ENCODE results near the gene PTPA. TPM values are rescaled to one million over a fixed set of nuclear protein-coding genes. Genes with fewer than 3 reads are reported as not detected.

PTPA gene
- total and polyA plus RNA-seq, 2 donors (not counting 3 experiments of a cell fraction or from before 2014, with no cell fraction given): 97.7 to 121 TPM

DNA sequence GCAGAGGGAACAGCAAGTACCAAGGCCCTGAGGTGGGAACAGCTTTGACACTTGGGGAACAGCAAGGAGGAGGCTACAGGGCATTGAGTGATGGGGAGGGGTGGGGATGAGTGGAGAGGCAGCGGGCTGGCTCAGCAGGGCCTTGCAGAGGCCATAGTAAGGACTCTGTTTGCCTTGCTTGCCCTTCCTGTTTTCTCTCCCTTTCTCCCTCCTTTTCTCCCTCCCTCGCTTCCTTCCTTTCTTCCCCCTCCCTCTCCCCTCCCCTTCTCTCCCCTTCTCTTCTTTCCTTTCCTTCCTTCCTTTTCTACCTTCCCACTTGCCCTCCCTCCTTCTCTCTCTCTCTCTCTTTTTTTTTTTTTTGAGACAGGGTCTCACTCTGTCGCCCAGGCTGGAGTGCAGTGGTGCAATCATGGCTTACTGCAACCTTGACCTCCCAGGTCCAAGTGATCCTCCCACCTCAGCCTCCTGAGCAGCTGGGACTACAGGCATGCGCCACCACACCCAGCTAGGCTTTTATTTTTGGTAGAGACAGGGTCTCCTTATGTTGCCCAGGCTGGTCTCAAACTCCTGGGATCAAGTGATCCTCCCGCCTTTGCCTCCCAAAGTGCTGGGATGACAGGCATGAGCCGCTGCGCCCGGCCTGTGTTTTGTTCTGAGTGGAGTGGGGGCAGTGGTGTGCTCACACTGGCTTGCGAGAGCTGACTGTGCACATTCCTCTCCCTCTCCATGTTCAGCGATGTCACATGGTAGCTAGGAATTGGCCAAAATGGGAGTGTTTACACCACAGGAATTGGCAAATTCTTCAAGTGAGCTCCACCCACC is 49.7 kb downstream of the PTPA start:
- Histone ChIP-seq H3K9ac (replicated peaks; ENCODE audit: extremely low read depth, insufficient read depth, low read length) (no peak overlapping the region), H4K20me1 (replicated peaks; ENCODE audit: control insufficient read depth, extremely low read depth, insufficient read depth, low read length) (no peaks in the 10 kb centered on the region), H3K27ac (ENCODE audit: insufficient read depth, low read depth, low read length) (no peak overlapping the region), H3K9me1 (replicated peaks; ENCODE audit: control insufficient read depth, extremely low read depth, insufficient read depth, low read length) (no peaks in the 10 kb centered on the region), H3K4me2 (ENCODE audit: insufficient read depth, low read length) (no peak overlapping the region), H3K9me3 (replicated peaks; ENCODE audit: control insufficient read depth, insufficient read depth, low read length) (no peaks in the 10 kb centered on the region), H3K36me3 (ENCODE audit: control insufficient read depth in 2 of 2, extremely low read depth in 1 of 2, insufficient read depth in 2 of 2, low read length in 2 of 2) (no peaks in the 10 kb centered on the region), H2AFZ (ENCODE audit: low read depth, low read length) (no peak overlapping the region), H3K4me3 (replicated peaks in 1 of 3; ENCODE audit: insufficient read depth in 1 of 3, low read depth in 1 of 3, low read length in 3 of 3) (no peak overlapping the region), H3K27me3 (ENCODE audit: control insufficient read depth in 2 of 2, insufficient read depth in 2 of 2, low read length in 2 of 2) (no peaks in the 10 kb centered on the region), H3K79me2 (ENCODE audit: control insufficient read depth, insufficient read depth, low read length) (no peaks in the 10 kb centered on the region), H3K4me1 (ENCODE audit: control insufficient read depth, extremely low read depth, insufficient read depth, low read length) (no peaks in the 10 kb centered on the region)
- CTCF ChIA-PET: interaction anchor here (1.1 to 8.2 kb wide), 3 partner anchors 18 to 21 kb away, joined by 3 to 80 read pairs (median 19); no protein-coding TSS in a partner anchor
- no TSS peak for BruUV-seq (replicated peaks)
- intact Hi-C loops (cut with micrococcal nuclease) (no loop called here), dilution Hi-C loops (cut with MboI; ENCODE audit: extremely low pct_ligation_motif_present, low sequenced_read_pairs) (no loop called here)
- FAIRE-seq (peak; percentile 62), DNase-seq (ENCODE audit: low read depth, low spot score) (no peak)
- TF ChIP-seq, protein P1, sequence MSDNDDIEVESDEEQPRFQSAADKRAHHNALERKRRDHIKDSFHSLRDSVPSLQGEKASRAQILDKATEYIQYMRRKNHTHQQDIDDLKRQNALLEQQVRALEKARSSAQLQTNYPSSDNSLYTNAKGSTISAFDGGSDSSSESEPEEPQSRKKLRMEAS (IDR thresholded peaks at IDR 0.05; ENCODE audit: insufficient read depth, insufficient read length): no peak
- no peak for TF ChIP-seq POLR2AphosphoS5 (IDR thresholded peaks at IDR 0.05; ENCODE audit: insufficient read depth, low read depth, low read length)
- POLR2A ChIA-PET: no interaction called here

DNA sequence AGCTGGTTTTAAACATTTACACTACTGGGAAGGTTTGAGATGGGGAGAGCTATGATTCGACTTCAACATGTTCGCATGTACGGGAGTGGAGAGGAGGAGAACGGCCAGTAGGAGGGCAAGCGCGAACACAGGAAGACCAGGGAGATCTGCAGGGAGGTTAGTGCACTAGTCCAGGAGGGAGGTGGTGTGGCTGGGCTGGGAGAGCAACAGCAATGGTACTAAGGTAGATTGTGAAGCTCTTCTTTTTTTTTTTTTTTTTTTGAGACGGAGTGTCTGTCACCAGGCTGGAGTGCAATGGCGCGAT is 50.3 kb downstream of the PTPA start:
- H3K79me2 ChIP-seq (ENCODE audit: control insufficient read depth, insufficient read depth, low read length): no peaks in the 10 kb centered on the region
- FAIRE-seq: no peak
- H3K27me3 ChIP-seq (ENCODE audit: control insufficient read depth in 2 of 2, insufficient read depth in 2 of 2, low read length in 2 of 2): no peaks in the 10 kb centered on the region
- no peak overlapping the region for H3K27ac ChIP-seq (ENCODE audit: insufficient read depth, low read depth, low read length)
- H3K9me1 ChIP-seq (replicated peaks; ENCODE audit: control insufficient read depth, extremely low read depth, insufficient read depth, low read length): no peaks in the 10 kb centered on the region
- CTCF ChIA-PET: interaction anchor here (1.1 to 8.2 kb wide), 2 partner anchors 18 to 21 kb away, joined by 3 to 80 read pairs; no protein-coding TSS in a partner anchor
- H3K9me3 ChIP-seq (replicated peaks; ENCODE audit: control insufficient read depth, insufficient read depth, low read length): no peaks in the 10 kb centered on the region
- POLR2A ChIA-PET: no interaction called here
- no TSS peak for BruUV-seq (replicated peaks)
- DNase-seq (ENCODE audit: low read depth, low spot score): no peak
- intact Hi-C loops (cut with micrococcal nuclease): no loop called here
- no peak overlapping the region for H3K4me2 ChIP-seq (ENCODE audit: insufficient read depth, low read length)
- dilution Hi-C loops (cut with MboI; ENCODE audit: extremely low pct_ligation_motif_present, low sequenced_read_pairs): no loop called here
- no peak for TF ChIP-seq POLR2A (IDR thresholded peaks at IDR 0.05; ENCODE audit: low read depth, low read length)
- TF ChIP-seq POLR2AphosphoS5 (IDR thresholded peaks at IDR 0.05; ENCODE audit: insufficient read depth, low read depth, low read length): no peak
- TF ChIP-seq, protein P1 (IDR thresholded peaks at IDR 0.05; ENCODE audit: insufficient read depth, insufficient read length): no peak
- TF ChIP-seq JUN (IDR thresholded peaks at IDR 0.05; ENCODE audit: borderline replicate concordance, insufficient read depth, insufficient read length, low read depth): no peak
- H4K20me1 ChIP-seq (replicated peaks; ENCODE audit: control insufficient read depth, extremely low read depth, insufficient read depth, low read length): no peaks in the 10 kb centered on the region
- no peaks in the 10 kb centered on the region for H3K4me1 ChIP-seq (ENCODE audit: control insufficient read depth, extremely low read depth, insufficient read depth, low read length)
- H3K36me3 ChIP-seq (ENCODE audit: control insufficient read depth in 2 of 2, extremely low read depth in 1 of 2, insufficient read depth in 2 of 2, low read length in 2 of 2): no peaks in the 10 kb centered on the region
- no peak overlapping the region for H3K9ac ChIP-seq (replicated peaks; ENCODE audit: extremely low read depth, insufficient read depth, low read length)
- H2AFZ ChIP-seq (ENCODE audit: low read depth, low read length): no peak overlapping the region
- H3K4me3 ChIP-seq (replicated peaks in 1 of 3; ENCODE audit: insufficient read depth in 1 of 3, low read depth in 1 of 3, low read length in 3 of 3): no peak overlapping the region

Data from endothelial cell of umbilical vein (primary cell).